ENCODE results near the gene ELF2.
"Not testable (repeated sequence)": the region's sequence is repeated elsewhere in the genome, so short reads cannot be mapped to it uniquely, and the experiment has no call there.

The ELF2 gene

GRCh38 chr4:139200506-139200905, 23.5 kb upstream of the ELF2 start:
- Mint-ChIP-seq H3K4me3 (no peak overlapping the region), H3K27ac (no peak overlapping the region), H3K9me3 (no peaks in the 10 kb centered on the region), H3K27me3 (peaks cover 4% of the 10 kb centered on the region), H3K36me3 (ENCODE audit: low read depth) (no peaks in the 10 kb centered on the region), H3K4me1 (no peaks in the 10 kb centered on the region)
- ATAC-seq = no peak
- DNase-seq = no peak

GRCh38 chr4:139200102-139200501, 23.1 kb upstream of the ELF2 start:
- no peaks in the 10 kb centered on the region for H3K36me3 Mint-ChIP-seq (ENCODE audit: low read depth)
- DNase-seq (no peak), ATAC-seq (no peak)
- H3K4me3 Mint-ChIP-seq = no peak overlapping the region
- peaks cover 4% of the 10 kb centered on the region for H3K27me3 Mint-ChIP-seq
- H3K9me3 Mint-ChIP-seq = no peaks in the 10 kb centered on the region
- H3K27ac Mint-ChIP-seq = no peak overlapping the region
- H3K4me1 Mint-ChIP-seq = no peaks in the 10 kb centered on the region

- H3K4me1 Mint-ChIP-seq; H3K27me3 Mint-ChIP-seq; H3K9me3 Mint-ChIP-seq; H3K36me3 Mint-ChIP-seq (ENCODE audit: low read depth); DNase-seq; ATAC-seq; H3K27ac Mint-ChIP-seq; H3K4me3 Mint-ChIP-seq: not testable (repeated sequence)
These were observed 20.2 kb upstream of the ELF2 start for GRCh38 chr4:139197214-139197613.

GRCh38 chr4:139196462-139196861, 19.4 kb upstream of the ELF2 start:
- Mint-ChIP-seq H3K36me3 (ENCODE audit: low read depth) (no peaks in the 10 kb centered on the region), H3K27ac (no peak overlapping the region), H3K27me3 (peaks cover 4% of the 10 kb centered on the region), H3K4me3 (no peak overlapping the region), H3K9me3 (no peaks in the 10 kb centered on the region), H3K4me1 (no peaks in the 10 kb centered on the region)
- no peak for ATAC-seq
- no peak for DNase-seq

DNA sequence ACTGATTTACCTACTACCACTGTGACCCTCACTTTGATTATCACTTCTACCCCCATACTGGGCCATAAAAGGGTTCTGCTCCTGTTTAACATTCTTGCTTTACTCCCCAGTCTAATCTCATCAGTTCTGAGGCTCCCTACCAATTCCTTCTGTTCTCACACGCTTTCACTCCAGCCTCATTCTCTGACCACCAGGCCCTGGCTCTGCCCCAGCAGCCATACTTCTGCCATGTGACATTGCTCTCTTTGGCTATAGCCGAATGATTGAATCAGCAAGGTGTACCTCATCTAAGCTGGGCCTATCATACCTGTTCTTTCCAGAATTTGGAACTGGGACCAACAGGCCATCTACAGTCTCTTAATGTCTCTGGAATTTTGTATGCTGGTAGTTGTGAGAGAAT, 14.4 kb upstream of the ELF2 start:
- H3K9me3 Mint-ChIP-seq = no peaks in the 10 kb centered on the region
- no peak for ATAC-seq
- no peak overlapping the region for H3K27ac Mint-ChIP-seq
- no peaks in the 10 kb centered on the region for H3K36me3 Mint-ChIP-seq (ENCODE audit: low read depth)
- no peak overlapping the region for H3K4me3 Mint-ChIP-seq
- H3K27me3 Mint-ChIP-seq = no peaks in the 10 kb centered on the region
- no peak for DNase-seq
- no peaks in the 10 kb centered on the region for H3K4me1 Mint-ChIP-seq

GRCh38 chr4:139189972-139190371, 13.0 kb upstream of the ELF2 start:
- H3K4me3 Mint-ChIP-seq = no peak overlapping the region
- H3K36me3 Mint-ChIP-seq (ENCODE audit: low read depth) = no peaks in the 10 kb centered on the region
- DNase-seq (no peak), ATAC-seq (no peak)
- H3K27ac Mint-ChIP-seq = no peak overlapping the region
- H3K9me3 Mint-ChIP-seq = no peaks in the 10 kb centered on the region
- H3K27me3 Mint-ChIP-seq = peaks cover 2% of the 10 kb centered on the region
- H3K4me1 Mint-ChIP-seq = no peaks in the 10 kb centered on the region

DNA sequence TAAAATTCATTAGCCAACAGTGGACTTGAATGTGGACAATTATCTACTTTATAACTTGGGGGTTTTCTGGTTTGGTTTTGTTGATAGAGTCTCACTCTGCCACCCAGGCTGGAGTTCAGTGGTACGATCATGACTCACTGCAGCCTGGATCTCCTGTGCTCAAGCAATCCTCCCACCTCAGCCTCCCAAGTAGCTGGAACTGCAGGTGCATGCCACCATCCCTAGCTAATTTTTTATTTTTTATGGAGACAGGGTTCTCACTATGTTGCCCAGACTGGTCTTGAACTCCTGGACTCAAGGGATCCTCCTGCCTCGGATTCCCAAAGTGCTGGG, 12.4 kb upstream of the ELF2 start:
- DNase-seq = no peak
- no peaks in the 10 kb centered on the region for H3K9me3 Mint-ChIP-seq
- H3K36me3 Mint-ChIP-seq (ENCODE audit: low read depth) = no peaks in the 10 kb centered on the region
- H3K27me3 Mint-ChIP-seq = peaks cover 2% of the 10 kb centered on the region
- ATAC-seq = no peak
- no peaks in the 10 kb centered on the region for H3K4me1 Mint-ChIP-seq
- no peak overlapping the region for H3K4me3 Mint-ChIP-seq
- no peak overlapping the region for H3K27ac Mint-ChIP-seq

DNA sequence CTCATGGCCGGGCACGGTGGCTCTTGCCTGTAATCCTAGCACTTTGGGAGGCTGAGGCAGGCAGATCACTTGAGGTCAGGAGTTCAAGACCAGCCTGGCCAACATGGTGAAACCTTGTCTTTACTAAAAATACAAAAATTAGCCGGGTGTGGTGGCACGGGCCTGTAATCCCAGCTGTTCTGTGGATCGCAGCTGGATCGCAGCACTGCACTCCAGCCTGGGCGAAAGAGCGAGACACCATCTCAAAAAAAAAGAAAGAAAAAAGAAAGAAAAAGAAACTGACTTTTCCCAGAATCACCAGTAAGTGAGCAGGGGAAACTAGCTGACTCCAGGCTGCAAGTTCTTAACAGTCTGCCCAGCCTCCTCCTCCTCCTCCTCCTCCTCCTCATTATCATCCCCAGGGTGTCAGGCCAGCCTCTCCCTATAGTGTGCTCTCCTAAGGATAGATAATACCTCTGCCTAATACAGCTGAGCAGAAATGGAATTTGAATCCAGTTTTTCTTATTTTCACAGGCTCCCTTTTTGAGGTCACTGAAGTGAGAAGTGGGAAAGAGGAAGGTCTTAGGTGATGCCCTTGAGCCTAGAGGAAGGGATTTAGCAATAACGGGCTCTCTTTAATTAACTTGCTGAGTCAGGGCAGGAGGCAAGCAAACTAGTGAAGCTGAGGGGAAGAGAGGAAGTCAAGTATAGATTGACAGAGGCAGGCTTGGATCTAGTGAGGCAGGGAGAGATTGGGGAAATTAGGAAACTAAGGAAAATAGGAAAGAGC, 11.8 kb upstream of the ELF2 start:
- H3K27me3 Mint-ChIP-seq = peaks cover 2% of the 10 kb centered on the region
- H3K36me3 Mint-ChIP-seq (ENCODE audit: low read depth) = no peaks in the 10 kb centered on the region
- DNase-seq (no peak), ATAC-seq (no peak)
- H3K4me3 Mint-ChIP-seq = no peak overlapping the region
- H3K27ac Mint-ChIP-seq = no peak overlapping the region
- H3K9me3 Mint-ChIP-seq = no peaks in the 10 kb centered on the region
- H3K4me1 Mint-ChIP-seq = no peaks in the 10 kb centered on the region

DNA sequence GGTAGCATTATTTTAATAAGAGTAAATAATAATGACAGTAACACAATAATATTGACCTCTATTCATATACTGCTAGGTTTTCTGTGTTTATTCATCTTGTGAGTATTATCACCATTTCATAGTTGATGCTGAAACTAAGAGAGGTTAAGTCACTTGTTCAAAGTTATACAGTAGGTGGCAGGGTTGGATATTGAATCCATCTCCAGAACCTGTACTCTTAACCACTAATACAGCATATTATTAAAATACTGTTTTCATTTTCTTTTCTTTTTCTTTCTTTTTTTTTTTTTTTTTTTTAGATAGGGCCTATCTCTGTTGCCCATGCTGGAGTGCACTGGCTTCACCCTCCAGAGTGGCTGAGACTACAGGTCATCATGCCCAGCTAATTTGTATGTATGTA, 7.1 kb upstream of the ELF2 start:
- H3K27me3 Mint-ChIP-seq = peaks cover 14% of the 10 kb centered on the region
- no peaks in the 10 kb centered on the region for H3K4me1 Mint-ChIP-seq
- H3K4me3 Mint-ChIP-seq = no peak overlapping the region
- H3K27ac Mint-ChIP-seq = no peak overlapping the region
- H3K36me3 Mint-ChIP-seq (ENCODE audit: low read depth) = no peaks in the 10 kb centered on the region
- H3K9me3 Mint-ChIP-seq = no peaks in the 10 kb centered on the region
- DNase-seq = no peak
- no peak for ATAC-seq

GRCh38 chr4:139177869-139178619, 1.0 kb upstream of the ELF2 start:
- Mint-ChIP-seq H3K4me3 (peak overlapping the region; percentile 79), H3K27ac (peak overlapping the region; percentile 72), H3K9me3 (no peaks in the 10 kb centered on the region), H3K4me1 (peaks cover 17% of the 10 kb centered on the region), H3K27me3 (peaks cover 26% of the 10 kb centered on the region), H3K36me3 (ENCODE audit: low read depth) (no peaks in the 10 kb centered on the region)
- DNase-seq = peak; percentile 89
- ATAC-seq = peak; percentile 84

GRCh38 chr4:139176302-139177048, 543 bp downstream of the ELF2 start:
- H3K9me3 Mint-ChIP-seq = no peaks in the 10 kb centered on the region
- H3K27me3 Mint-ChIP-seq = peaks cover 23% of the 10 kb centered on the region
- DNase-seq = peak; percentile 62
- peaks cover 22% of the 10 kb centered on the region for H3K4me1 Mint-ChIP-seq
- no peak overlapping the region for H3K27ac Mint-ChIP-seq
- H3K36me3 Mint-ChIP-seq (ENCODE audit: low read depth) = no peaks in the 10 kb centered on the region
- peak overlapping the region; percentile 79 for H3K4me3 Mint-ChIP-seq
- ATAC-seq = peak; percentile 13

DNA sequence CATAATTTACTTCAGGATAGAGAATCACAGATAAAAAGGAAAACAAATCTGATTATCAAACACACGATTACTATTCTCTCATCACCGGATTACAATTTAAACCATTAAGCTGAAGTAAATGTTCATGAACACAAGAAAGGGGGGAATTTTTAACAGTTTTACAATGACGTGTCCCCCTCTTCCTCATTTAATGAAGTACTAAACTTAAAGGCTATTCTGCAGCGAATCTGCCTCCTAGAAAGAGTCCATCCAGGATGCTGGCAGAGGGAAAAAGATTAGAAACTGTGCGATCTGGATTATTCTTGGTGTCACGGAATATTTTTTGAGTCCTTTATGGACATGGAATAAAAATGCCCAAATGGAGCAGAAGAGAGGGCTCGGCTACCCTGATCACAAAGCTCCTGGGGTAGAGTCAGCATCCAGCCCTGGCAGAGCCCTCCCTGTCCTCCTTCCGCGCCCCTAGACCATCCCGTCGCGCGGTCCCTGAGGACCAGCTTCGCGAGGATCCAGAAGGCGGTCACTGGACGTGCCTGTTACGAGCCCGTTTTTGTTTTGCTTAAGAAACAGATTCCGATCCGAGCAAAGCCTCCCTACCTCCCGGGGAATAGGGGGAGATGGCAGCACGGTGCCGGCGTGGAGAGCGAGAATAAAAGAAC, 1.2 kb downstream of the ELF2 start:
- H3K36me3 Mint-ChIP-seq (ENCODE audit: low read depth) = no peaks in the 10 kb centered on the region
- H3K27ac Mint-ChIP-seq = peak overlapping the region; percentile 41
- H3K4me1 Mint-ChIP-seq = peaks cover 22% of the 10 kb centered on the region
- H3K27me3 Mint-ChIP-seq = peaks cover 21% of the 10 kb centered on the region
- ATAC-seq (no peak), DNase-seq (no peak)
- peak overlapping the region; percentile 79 for H3K4me3 Mint-ChIP-seq
- no peaks in the 10 kb centered on the region for H3K9me3 Mint-ChIP-seq

DNA sequence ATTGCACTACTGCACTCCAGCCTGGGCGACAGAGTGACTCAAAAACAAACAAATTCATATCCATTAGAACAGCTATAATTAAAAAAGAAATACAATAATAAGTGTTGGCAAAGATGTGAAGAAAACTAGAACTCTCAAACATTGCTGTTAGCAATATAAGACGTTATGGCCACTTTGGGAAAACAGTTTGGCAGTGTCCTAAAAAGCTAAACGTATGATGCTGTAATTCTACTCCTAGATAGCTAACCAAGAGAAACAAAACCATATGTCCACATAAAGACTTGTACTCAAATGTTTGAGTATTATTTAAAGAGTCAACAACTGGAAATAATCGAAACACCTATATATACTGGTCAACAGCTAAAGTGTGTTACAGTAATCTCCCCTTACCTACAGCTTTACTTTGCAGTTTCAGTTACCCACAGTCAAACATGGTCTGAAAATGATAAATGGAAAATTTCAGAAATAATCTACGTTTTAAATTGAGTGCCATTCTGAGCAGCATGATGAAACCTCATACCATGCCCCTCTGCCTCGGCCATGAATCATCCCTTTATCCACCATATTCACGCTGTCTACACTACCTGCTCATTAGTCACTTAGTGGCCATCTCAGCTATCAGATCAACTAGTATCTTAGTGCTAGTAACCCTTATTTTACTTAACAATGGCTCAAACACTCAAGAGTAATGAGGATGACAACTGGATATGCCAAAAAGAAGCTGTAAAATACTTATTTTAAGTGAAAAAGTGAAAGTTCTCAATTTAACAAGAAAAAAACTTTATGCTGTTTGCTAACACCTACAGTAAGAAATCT, 4.9 kb downstream of the ELF2 start:
- no peak overlapping the region for H3K27ac Mint-ChIP-seq
- H3K4me3 Mint-ChIP-seq = no peak overlapping the region
- no peaks in the 10 kb centered on the region for H3K36me3 Mint-ChIP-seq (ENCODE audit: low read depth)
- peaks cover 14% of the 10 kb centered on the region for H3K27me3 Mint-ChIP-seq
- DNase-seq = no peak
- peak; percentile 72 for ATAC-seq
- H3K4me1 Mint-ChIP-seq = peaks cover 18% of the 10 kb centered on the region
- H3K9me3 Mint-ChIP-seq = no peaks in the 10 kb centered on the region

- DNase-seq (no peak), ATAC-seq (no peak)
- no peak overlapping the region for H3K27ac Mint-ChIP-seq
- H3K27me3 Mint-ChIP-seq = peaks cover 12% of the 10 kb centered on the region
- H3K36me3 Mint-ChIP-seq (ENCODE audit: low read depth) = no peaks in the 10 kb centered on the region
- peaks cover 16% of the 10 kb centered on the region for H3K4me1 Mint-ChIP-seq
- no peak overlapping the region for H3K4me3 Mint-ChIP-seq
- H3K9me3 Mint-ChIP-seq = no peaks in the 10 kb centered on the region
These were observed 6.1 kb downstream of the ELF2 start for GRCh38 chr4:139170932-139171331.

All from activated naive CD8-positive, alpha-beta T cell treated with anti-CD3 and anti-CD28 coated beads, Interleukin-2, amount 50 U/mL, for 24 hours (primary cell).